Activated naive CD4-positive, alpha-beta T cell treated with anti-CD3 and anti-CD28 coated beads, Interleukin-2, amount 10 ng/mL, durations not matched to agents 7 days and 5 days (primary cell): Measurements from ENCODE around the gene BAAT.

Experiments
- CTCF ChIA-PET: fragments of 350-600 bp; sonication (Branson Sonifier 250); formaldehyde crosslinking; loops from one replicate; lab custom pipeline; 2021; ENCODE audit warnings: antibody characterized with exemption; lab: Charles Lee
- DNase-seq: peaks from one replicate; pipeline ENCODE4 v3.0.0-alpha.2; 2020
- H3K27ac Mint-ChIP-seq: one replicate; pipeline ENCODE4 v1.8.0; 2021; ENCODE audit warnings: mild to moderate bottlenecking, moderate library complexity, mixed read lengths
- H3K27me3 Mint-ChIP-seq: one replicate; pipeline ENCODE4 v1.8.0; 2021; ENCODE audit warnings: mild to moderate bottlenecking, mixed read lengths
- H3K36me3 Mint-ChIP-seq: one replicate; pipeline ENCODE4 v1.8.0; 2021; ENCODE audit warnings: mixed read lengths
- H3K4me1 Mint-ChIP-seq: one replicate; pipeline ENCODE4 v1.8.0; 2021; ENCODE audit warnings: mixed read lengths
- H3K4me3 Mint-ChIP-seq: one replicate; pipeline ENCODE4 v1.8.0; 2021; ENCODE audit warnings: mild to moderate bottlenecking, moderate library complexity, mixed read lengths
- H3K9me3 Mint-ChIP-seq: one replicate; pipeline ENCODE4 v1.8.0; 2021; ENCODE audit warnings: mixed read lengths

The BAAT gene

GRCh38 chr9:101414839-101415238, 30.0 kb upstream of the BAAT start:
- H3K27me3 Mint-ChIP-seq = no peaks in the 10 kb centered on the region
- no peak overlapping the region for H3K27ac Mint-ChIP-seq
- CTCF ChIA-PET = no interaction called here
- H3K36me3 Mint-ChIP-seq = peaks cover 5% of the 10 kb centered on the region
- H3K4me3 Mint-ChIP-seq = no peak overlapping the region
- no peaks in the 10 kb centered on the region for H3K4me1 Mint-ChIP-seq
- H3K9me3 Mint-ChIP-seq = peaks cover 51% of the 10 kb centered on the region
- no peak for DNase-seq

- H3K4me1 Mint-ChIP-seq = no peaks in the 10 kb centered on the region
- H3K27ac Mint-ChIP-seq = no peak overlapping the region
- peaks cover 77% of the 10 kb centered on the region for H3K9me3 Mint-ChIP-seq
- CTCF ChIA-PET = interaction anchor here (0.5 kb wide), 1 partner anchor 53 kb away, joined by 3 read pairs; no protein-coding TSS in a partner anchor
- H3K36me3 Mint-ChIP-seq = peaks cover 57% of the 10 kb centered on the region
- H3K4me3 Mint-ChIP-seq = no peak overlapping the region
- H3K27me3 Mint-ChIP-seq = no peaks in the 10 kb centered on the region
- no peak for DNase-seq
Measured at GRCh38 chr9:101409079-101409477, 24.3 kb upstream of the BAAT start.

GRCh38 chr9:101408374-101409078, 23.7 kb upstream of the BAAT start:
- Mint-ChIP-seq H3K9me3 (peaks cover 77% of the 10 kb centered on the region), H3K4me3 (no peak overlapping the region), H3K27me3 (no peaks in the 10 kb centered on the region), H3K36me3 (peaks cover 62% of the 10 kb centered on the region), H3K27ac (no peak overlapping the region), H3K4me1 (no peaks in the 10 kb centered on the region)
- CTCF ChIA-PET = interaction anchor here (0.5 to 1.0 kb wide), 2 partner anchors 20 to 54 kb away, joined by 3 read pairs; no protein-coding TSS in a partner anchor
- DNase-seq = no peak

- CTCF ChIA-PET = interaction anchor here (0.8 kb wide), 1 partner anchor 45 kb away, joined by 3 read pairs; no protein-coding TSS in a partner anchor
- H3K27ac Mint-ChIP-seq = no peak overlapping the region
- peaks cover 83% of the 10 kb centered on the region for H3K36me3 Mint-ChIP-seq
- no peak for DNase-seq
- H3K9me3 Mint-ChIP-seq = peaks cover 44% of the 10 kb centered on the region
- peaks cover under 1% of the 10 kb centered on the region for H3K27me3 Mint-ChIP-seq
- peaks cover 25% of the 10 kb centered on the region for H3K4me1 Mint-ChIP-seq
- no peak overlapping the region for H3K4me3 Mint-ChIP-seq
Measured at GRCh38 chr9:101403516-101404285, 18.9 kb upstream of the BAAT start.

- H3K27me3 Mint-ChIP-seq = peaks cover 3% of the 10 kb centered on the region
- peak overlapping the region; percentile 98 for H3K27ac Mint-ChIP-seq
- H3K9me3 Mint-ChIP-seq = peaks cover 18% of the 10 kb centered on the region
- H3K4me1 Mint-ChIP-seq = peaks cover 50% of the 10 kb centered on the region
- H3K4me3 Mint-ChIP-seq = peak overlapping the region; percentile 96
- H3K36me3 Mint-ChIP-seq = peaks cover 73% of the 10 kb centered on the region
- DNase-seq = no peak
- CTCF ChIA-PET = interaction anchor here (3.6 kb wide), 1 partner anchor 12 kb away, joined by 13 read pairs; no protein-coding TSS in a partner anchor
Measured at GRCh38 chr9:101400120-101400519, 15.3 kb upstream of the BAAT start.

GRCh38 chr9:101399643-101399970, 14.8 kb upstream of the BAAT start:
- H3K4me3 Mint-ChIP-seq = peak overlapping the region; percentile 96
- DNase-seq = no peak
- CTCF ChIA-PET = interaction anchor here (3.6 kb wide), 1 partner anchor 11 kb away, joined by 13 read pairs; no protein-coding TSS in a partner anchor
- H3K36me3 Mint-ChIP-seq = peaks cover 72% of the 10 kb centered on the region
- H3K9me3 Mint-ChIP-seq = peaks cover 14% of the 10 kb centered on the region
- peaks cover 3% of the 10 kb centered on the region for H3K27me3 Mint-ChIP-seq
- peak overlapping the region; percentile 98 for H3K27ac Mint-ChIP-seq
- H3K4me1 Mint-ChIP-seq = peaks cover 55% of the 10 kb centered on the region

GRCh38 chr9:101398930-101399642, 14.3 kb upstream of the BAAT start:
- CTCF ChIA-PET = interaction anchor here (3.6 kb wide), 1 partner anchor 11 kb away, joined by 13 read pairs; no protein-coding TSS in a partner anchor
- Mint-ChIP-seq H3K4me3 (peak overlapping the region; percentile 96), H3K36me3 (peaks cover 73% of the 10 kb centered on the region), H3K9me3 (peaks cover 18% of the 10 kb centered on the region), H3K27ac (peak overlapping the region; percentile 98), H3K4me1 (peaks cover 58% of the 10 kb centered on the region), H3K27me3 (peaks cover 3% of the 10 kb centered on the region)
- DNase-seq = no peak

GRCh38 chr9:101398068-101398929, 13.5 kb upstream of the BAAT start, which contains the start of the genes MRPL50 and ZNF189:
MRPL50 (minus strand) TSS chr9:101398618; CDS start chr9:101398592, 26 bp downstream.
ZNF189 (plus strand) TSS chr9:101398851; CDS start chr9:101399157, 306 bp downstream.
- Mint-ChIP-seq H3K4me1 (peaks cover 58% of the 10 kb centered on the region), H3K27me3 (peaks cover 3% of the 10 kb centered on the region), H3K36me3 (peaks cover 73% of the 10 kb centered on the region)

GRCh38 chr9:101397746-101398067, 12.9 kb upstream of the BAAT start:
- CTCF ChIA-PET = no interaction called here
- Mint-ChIP-seq H3K36me3 (peaks cover 72% of the 10 kb centered on the region), H3K27ac (peak overlapping the region; percentile 98), H3K9me3 (peaks cover 18% of the 10 kb centered on the region), H3K4me1 (peaks cover 61% of the 10 kb centered on the region), H3K27me3 (peaks cover 3% of the 10 kb centered on the region), H3K4me3 (peak overlapping the region; percentile 96)
- DNase-seq = no peak

More at GRCh38 chr9:101398068-101398929, 13.5 kb upstream of the BAAT start, which contains the start of the genes MRPL50 and ZNF189:
- Mint-ChIP-seq H3K27ac (peak within 1 kb of the TSS; percentile 98), H3K9me3 (peaks cover 18% of the 10 kb centered on the region), H3K4me3 (peak within 1 kb of the TSS; percentile 96)
- CTCF ChIA-PET = interaction anchor here (3.6 kb wide), 1 partner anchor 10 kb away, joined by 13 read pairs; no protein-coding TSS in a partner anchor
- DNase-seq = peak; percentile 98

- Mint-ChIP-seq H3K4me3 (no peak overlapping the region), H3K36me3 (peaks cover 66% of the 10 kb centered on the region), H3K4me1 (peaks cover 42% of the 10 kb centered on the region)
Measured at GRCh38 chr9:101394687-101395086, 9.9 kb upstream of the BAAT start.

GRCh38 chr9:101393135-101393534, 8.3 kb upstream of the BAAT start:
- peaks cover 20% of the 10 kb centered on the region for H3K9me3 Mint-ChIP-seq
- no peaks in the 10 kb centered on the region for H3K27me3 Mint-ChIP-seq
- DNase-seq = no peak
- H3K36me3 Mint-ChIP-seq = peaks cover 75% of the 10 kb centered on the region
- CTCF ChIA-PET = no interaction called here
- H3K4me3 Mint-ChIP-seq = no peak overlapping the region
- H3K4me1 Mint-ChIP-seq = peaks cover 40% of the 10 kb centered on the region
- no peak overlapping the region for H3K27ac Mint-ChIP-seq

More at GRCh38 chr9:101394687-101395086, 9.9 kb upstream of the BAAT start:
- no peak for DNase-seq
- CTCF ChIA-PET = no interaction called here
- H3K27ac Mint-ChIP-seq = no peak overlapping the region
- H3K9me3 Mint-ChIP-seq = peaks cover 20% of the 10 kb centered on the region
- H3K27me3 Mint-ChIP-seq = peaks cover 3% of the 10 kb centered on the region

GRCh38 chr9:101388507-101388993, 3.7 kb upstream of the BAAT start:
- H3K4me1 Mint-ChIP-seq = peaks cover 7% of the 10 kb centered on the region
- no peak overlapping the region for H3K4me3 Mint-ChIP-seq
- H3K27me3 Mint-ChIP-seq = no peaks in the 10 kb centered on the region
- DNase-seq = no peak
- no peak overlapping the region for H3K27ac Mint-ChIP-seq
- CTCF ChIA-PET = interaction anchor here (0.5 to 2.5 kb wide), 7 partner anchors 11 to 179 kb away, joined by 3 to 13 read pairs (median 4); partner anchors contain the start of genes MRPL50 and ZNF189
- peaks cover 22% of the 10 kb centered on the region for H3K9me3 Mint-ChIP-seq
- H3K36me3 Mint-ChIP-seq = peaks cover 55% of the 10 kb centered on the region
